Mucosa of descending colon (tissue), 3 donors: Measurements from ENCODE around the gene TMEM219. TPM values are rescaled to one million over a fixed set of nuclear protein-coding genes. Genes with fewer than 3 reads are reported as not detected.

Experiments
- ATAC-seq: fragments of 200-7000 bp; cut with Tn5 transposase; one replicate; pipeline ENCODE4 v1.9.1; 2020; ENCODE audit warnings: mild to moderate bottlenecking, moderate library complexity
- DNase-seq, 3 donors: peaks; one replicate each; pipeline ENCODE4 v3.0.0-alpha.2; 2020
- H3K36me3 ChIP-seq: fragments of 200-600 bp; one replicate; pipeline ENCODE4 v1.8.0; 2021; ENCODE audit warnings: low read depth, mild to moderate bottlenecking
- H3K4me1 ChIP-seq: fragments of 200-600 bp; one replicate; pipeline ENCODE4 v1.8.0; 2021; ENCODE audit warnings: low read depth, mild to moderate bottlenecking
- H3K4me3 ChIP-seq: fragments of 200-600 bp; one replicate; pipeline ENCODE4 v1.8.0; 2021; ENCODE audit warnings: mild to moderate bottlenecking
- H3K9me3 ChIP-seq: fragments of 200-600 bp; one replicate; pipeline ENCODE4 v1.8.0; 2021; ENCODE audit warnings: mild to moderate bottlenecking
- CTCF ChIP-seq: fragments of 200-600 bp; IDR thresholded peaks from one replicate; pipeline ENCODE4 v1.8.0; 2022; ENCODE audit warnings: antibody characterized with exemption, mild to moderate bottlenecking
- intact Hi-C, 2 donors: fragments of 100-400 bp; cut with DNase I in 1 of 2; cut with micrococcal nuclease in 1 of 2; formaldehyde crosslinking; loops; one replicate each; pipeline versions ENCODE4 v1.11.0 to v1.11.1; 2022; cut with DNase I, micrococcal nuclease
- total RNA-seq, 3 donors: library from RNA; stranded (reverse); fragmentation: NEBNext Ultra II Directional in 2 of 3; extraction: Animal tissue kit (Norgen Biotek cat#: 25700) in 2 of 3; gene quantifications; one replicate each; pipeline versions ENCODE4 v1.2.1 to v1.2.4, GENCODE V29; 2021 to 2023
- donor health status: DM: no; HTN: no; CAD: no; lungs with moderate emphysema.
- donor health status: DM: no; HTN: no; CAD: no.
- donor health status: DM: no; HTN: yes; CAD: no.

TMEM219 gene
- total RNA-seq, 3 donors from 2014 or later: 116 to 209 (median 130) TPM

- no peak for TF ChIP-seq CTCF
Observed at GRCh38 chr16:29943846-29944799, 17.8 kb upstream of the TMEM219 start.

GRCh38 chr16:29947897-29948296, 14.0 kb upstream of the TMEM219 start:
- intact Hi-C loops: no loop called here
- DNase-seq: no peak
- no peak for TF ChIP-seq CTCF
- H3K36me3 ChIP-seq: no peaks in the 10 kb centered on the region
- no peaks in the 10 kb centered on the region for H3K9me3 ChIP-seq
- no peak for ATAC-seq
- peaks cover under 1% of the 10 kb centered on the region for H3K4me1 ChIP-seq
- no peak overlapping the region for H3K4me3 ChIP-seq

More at GRCh38 chr16:29943846-29944799, 17.8 kb upstream of the TMEM219 start:
- H3K4me3 ChIP-seq: no peak overlapping the region
- intact Hi-C loops: no loop called here
- peak; percentile 73 to 81 (median 75) for DNase-seq
- ATAC-seq: peak; percentile 98
- no peaks in the 10 kb centered on the region for H3K36me3 ChIP-seq
- peaks cover 4% of the 10 kb centered on the region for H3K9me3 ChIP-seq
- H3K4me1 ChIP-seq: peaks cover 6% of the 10 kb centered on the region

- H3K4me3 ChIP-seq: no peak overlapping the region
- no peaks in the 10 kb centered on the region for H3K36me3 ChIP-seq
- intact Hi-C loops: no loop called here
- no peaks in the 10 kb centered on the region for H3K9me3 ChIP-seq
- TF ChIP-seq CTCF: no peak
- DNase-seq: no peak
- H3K4me1 ChIP-seq: no peaks in the 10 kb centered on the region
- no peak for ATAC-seq
Observed at GRCh38 chr16:29950806-29951461, 10.9 kb upstream of the TMEM219 start.

- no peak overlapping the region for H3K4me3 ChIP-seq
- no peak for ATAC-seq
- H3K36me3 ChIP-seq: no peaks in the 10 kb centered on the region
- no peaks in the 10 kb centered on the region for H3K9me3 ChIP-seq
- H3K4me1 ChIP-seq: no peaks in the 10 kb centered on the region
- intact Hi-C loops: no loop called here
- no peak for TF ChIP-seq CTCF
- DNase-seq: no peak
Observed at GRCh38 chr16:29951625-29952365, 10.1 kb upstream of the TMEM219 start.

GRCh38 chr16:29958756-29959155, 3.1 kb upstream of the TMEM219 start:
- no peak for DNase-seq

More at GRCh38 chr16:29958756-29959155, 3.1 kb upstream of the TMEM219 start:
- no peak for ATAC-seq
- intact Hi-C loops: no loop called here
- H3K4me1 ChIP-seq: peaks cover 8% of the 10 kb centered on the region
- H3K36me3 ChIP-seq: no peaks in the 10 kb centered on the region
- no peaks in the 10 kb centered on the region for H3K9me3 ChIP-seq
- H3K4me3 ChIP-seq: no peak overlapping the region
- no peak for TF ChIP-seq CTCF
